Measurements from ENCODE around the gene ERC1. TPM values are rescaled to one million over a fixed set of nuclear protein-coding genes. Genes with fewer than 3 reads are reported as not detected.
A peak's percentile ranks its signal among the peaks of the same experiment; 100 is the strongest.

ERC1 gene
- total and polyA plus RNA-seq, 9 of the 15 experiments (the other 6 are each of a cell fraction or from before 2014, with no cell fraction given) = 0.74 to 11.8 (median 4.8) TPM

DNA sequence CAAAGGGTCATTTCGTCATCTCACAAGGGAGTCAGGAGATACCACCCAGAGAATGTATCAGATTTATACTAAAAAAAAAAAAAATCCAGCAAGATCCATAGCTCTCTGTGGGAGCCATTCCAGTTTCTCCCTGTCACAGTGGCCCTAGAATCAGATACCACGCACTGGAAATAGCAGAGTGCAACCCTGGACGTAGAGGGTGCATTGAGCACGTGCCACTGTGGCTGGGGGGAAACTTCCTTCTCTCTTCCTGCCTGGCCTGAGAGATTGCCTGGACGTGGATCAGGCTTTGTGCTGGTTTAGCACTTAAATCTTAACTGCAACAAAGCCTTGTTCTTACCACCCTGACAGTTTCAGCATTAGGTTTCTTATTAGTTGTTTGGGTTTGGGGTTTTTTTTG lies 479.0 kb downstream of the ERC1 start (continued):
- TF ChIP-seq, protein P1, sequence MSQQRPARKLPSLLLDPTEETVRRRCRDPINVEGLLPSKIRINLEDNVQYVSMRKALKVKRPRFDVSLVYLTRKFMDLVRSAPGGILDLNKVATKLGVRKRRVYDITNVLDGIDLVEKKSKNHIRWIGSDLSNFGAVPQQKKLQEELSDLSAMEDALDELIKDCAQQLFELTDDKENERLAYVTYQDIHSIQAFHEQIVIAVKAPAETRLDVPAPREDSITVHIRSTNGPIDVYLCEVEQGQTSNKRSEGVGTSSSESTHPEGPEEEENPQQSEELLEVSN (IDR thresholded peaks at IDR 0.05; ENCODE audit: borderline replicate concordance in 1 of 2, extremely low read depth in 1 of 2, insufficient read depth in 1 of 2, insufficient read length in 1 of 2, low read depth in 1 of 2, low read length in 1 of 2, poor library complexity in 1 of 2, severe bottlenecking in 1 of 2) = peak; percentile 45 to 79
- TF ChIP-seq TRIM28 (IDR thresholded peaks at IDR 0.05) (no peak), HIVEP1 (CRISPR knock-in tag; IDR thresholded peaks at IDR 0.05) (no peak), RHOXF2B (CRISPR knock-in tag; conservative IDR thresholded peaks at IDR 0.05) (no peak), SMARCA4 (IDR thresholded peaks at IDR 0.05) (no peak), ZNF282 (CRISPR knock-in tag; IDR thresholded peaks at IDR 0.05) (no peak), PURB (CRISPR knock-in tag; IDR thresholded peaks at IDR 0.05; ENCODE audit: low read depth) (no peak), ZNF174 (CRISPR knock-in tag; IDR thresholded peaks at IDR 0.05) (no peak)
- TF ChIP-seq, protein P2, sequence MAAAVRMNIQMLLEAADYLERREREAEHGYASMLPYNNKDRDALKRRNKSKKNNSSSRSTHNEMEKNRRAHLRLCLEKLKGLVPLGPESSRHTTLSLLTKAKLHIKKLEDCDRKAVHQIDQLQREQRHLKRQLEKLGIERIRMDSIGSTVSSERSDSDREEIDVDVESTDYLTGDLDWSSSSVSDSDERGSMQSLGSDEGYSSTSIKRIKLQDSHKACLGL (CRISPR knock-in tag; IDR thresholded peaks at IDR 0.05; ENCODE audit: borderline replicate concordance, poor library complexity, severe bottlenecking) = no peak

DNA sequence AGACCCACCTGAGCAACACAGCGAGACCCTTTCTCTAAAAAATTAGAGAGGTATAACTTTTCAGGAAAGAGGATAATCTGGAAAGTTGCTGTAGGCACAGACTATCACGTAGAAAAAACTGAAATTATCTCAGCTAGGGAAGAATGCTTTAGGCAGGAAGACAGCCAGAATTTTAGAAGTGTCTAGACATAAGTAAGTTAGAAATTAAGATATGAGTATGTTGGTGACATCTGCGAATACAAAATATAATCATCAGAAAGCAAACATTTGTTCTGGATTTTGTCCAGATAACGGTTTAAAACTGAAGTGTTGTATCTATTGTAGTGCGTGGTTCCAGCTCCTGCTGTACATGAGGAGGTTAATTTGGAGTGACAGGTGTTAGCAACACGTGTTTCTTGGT lies 480.2 kb downstream of the ERC1 start:
- Histone ChIP-seq H2AFZ (ENCODE audit: low read depth, low read length) (no peak overlapping the region), H3K4me2 (ENCODE audit: insufficient read depth, low read length) (no peak overlapping the region), H3K79me2 (ENCODE audit: control insufficient read depth, insufficient read depth, low read length) (no peaks in the 10 kb centered on the region), H3K36me3 (ENCODE audit: control insufficient read depth, insufficient read depth, low read length) (no peaks in the 10 kb centered on the region), H4K20me1 (replicated peaks; ENCODE audit: control insufficient read depth, insufficient read depth, low read length) (no peaks in the 10 kb centered on the region), H3K9me1 (ENCODE audit: control insufficient read depth, insufficient read depth, low read length) (no peaks in the 10 kb centered on the region), H3K27ac (ENCODE audit: extremely low read depth, low read depth, low read length) (no peak overlapping the region), H3K4me1 (replicated peaks in 1 of 2; ENCODE audit: control insufficient read depth in 2 of 2, insufficient read depth in 2 of 2, low read length in 2 of 2) (no peaks in the 10 kb centered on the region; a peak in 3 of 5 replicates), H3K27me3 (ENCODE audit: control insufficient read depth in 2 of 2, insufficient read depth in 2 of 2, low read length in 2 of 2) (no peaks in the 10 kb centered on the region), H3K4me3 (no peak overlapping the region), H3K9ac (ENCODE audit: insufficient read depth in 1 of 2, low read depth in 2 of 2, low read length in 2 of 2) (no peak overlapping the region), H3K9me3 (replicated peaks; ENCODE audit: control insufficient read depth, insufficient read depth, low read depth, low read length) (no peaks in the 10 kb centered on the region)
- 51% methylated on average over 6 of the region's 6 CpGs for WGBS (ENCODE audit: insufficient coverage, low coverage, missing lambda C conversion rate)
- no TSS peak for BruUV-seq (replicated peaks)
- DNase-seq (ENCODE audit: extremely low read depth in 1 of 4, low spot score in 3 of 4) (no peak), FAIRE-seq (no peak), ATAC-seq (no peak)
- POLR2A ChIA-PET = interaction anchor here (0.6 kb wide), 1 partner anchor 18 kb away, joined by 3 read pairs; no protein-coding TSS in a partner anchor
- no peak for TF ChIP-seq RNF2 (IDR thresholded peaks at IDR 0.05)
- no peak for TF ChIP-seq BRD4 (IDR thresholded peaks at IDR 0.05)
- TF ChIP-seq, protein P3, sequence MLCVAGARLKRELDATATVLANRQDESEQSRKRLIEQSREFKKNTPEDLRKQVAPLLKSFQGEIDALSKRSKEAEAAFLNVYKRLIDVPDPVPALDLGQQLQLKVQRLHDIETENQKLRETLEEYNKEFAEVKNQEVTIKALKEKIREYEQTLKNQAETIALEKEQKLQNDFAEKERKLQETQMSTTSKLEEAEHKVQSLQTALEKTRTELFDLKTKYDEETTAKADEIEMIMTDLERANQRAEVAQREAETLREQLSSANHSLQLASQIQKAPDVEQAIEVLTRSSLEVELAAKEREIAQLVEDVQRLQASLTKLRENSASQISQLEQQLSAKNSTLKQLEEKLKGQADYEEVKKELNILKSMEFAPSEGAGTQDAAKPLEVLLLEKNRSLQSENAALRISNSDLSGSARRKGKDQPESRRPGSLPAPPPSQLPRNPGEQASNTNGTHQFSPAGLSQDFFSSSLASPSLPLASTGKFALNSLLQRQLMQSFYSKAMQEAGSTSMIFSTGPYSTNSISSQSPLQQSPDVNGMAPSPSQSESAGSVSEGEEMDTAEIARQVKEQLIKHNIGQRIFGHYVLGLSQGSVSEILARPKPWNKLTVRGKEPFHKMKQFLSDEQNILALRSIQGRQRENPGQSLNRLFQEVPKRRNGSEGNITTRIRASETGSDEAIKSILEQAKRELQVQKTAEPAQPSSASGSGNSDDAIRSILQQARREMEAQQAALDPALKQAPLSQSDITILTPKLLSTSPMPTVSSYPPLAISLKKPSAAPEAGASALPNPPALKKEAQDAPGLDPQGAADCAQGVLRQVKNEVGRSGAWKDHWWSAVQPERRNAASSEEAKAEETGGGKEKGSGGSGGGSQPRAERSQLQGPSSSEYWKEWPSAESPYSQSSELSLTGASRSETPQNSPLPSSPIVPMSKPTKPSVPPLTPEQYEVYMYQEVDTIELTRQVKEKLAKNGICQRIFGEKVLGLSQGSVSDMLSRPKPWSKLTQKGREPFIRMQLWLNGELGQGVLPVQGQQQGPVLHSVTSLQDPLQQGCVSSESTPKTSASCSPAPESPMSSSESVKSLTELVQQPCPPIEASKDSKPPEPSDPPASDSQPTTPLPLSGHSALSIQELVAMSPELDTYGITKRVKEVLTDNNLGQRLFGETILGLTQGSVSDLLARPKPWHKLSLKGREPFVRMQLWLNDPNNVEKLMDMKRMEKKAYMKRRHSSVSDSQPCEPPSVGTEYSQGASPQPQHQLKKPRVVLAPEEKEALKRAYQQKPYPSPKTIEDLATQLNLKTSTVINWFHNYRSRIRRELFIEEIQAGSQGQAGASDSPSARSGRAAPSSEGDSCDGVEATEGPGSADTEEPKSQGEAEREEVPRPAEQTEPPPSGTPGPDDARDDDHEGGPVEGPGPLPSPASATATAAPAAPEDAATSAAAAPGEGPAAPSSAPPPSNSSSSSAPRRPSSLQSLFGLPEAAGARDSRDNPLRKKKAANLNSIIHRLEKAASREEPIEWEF (CRISPR knock-in tag; IDR thresholded peaks at IDR 0.05) = no peak
- TF ChIP-seq ZNF57 (CRISPR knock-in tag; IDR thresholded peaks at IDR 0.05) = no peak
- intact Hi-C loops (cut with micrococcal nuclease) (no loop called here), in situ Hi-C loops (cut with MboI) (no loop called here)
- CTCF ChIA-PET (ENCODE audit: low intra/inter-chr PET ratio) = no interaction called here

All from K562 (cell line).